ENCODE results near the gene PKP3.
"Not testable (repeated sequence)": the region's sequence is repeated elsewhere in the genome, so short reads cannot be mapped to it uniquely, and the experiment has no call there.

Gene PKP3

DNA sequence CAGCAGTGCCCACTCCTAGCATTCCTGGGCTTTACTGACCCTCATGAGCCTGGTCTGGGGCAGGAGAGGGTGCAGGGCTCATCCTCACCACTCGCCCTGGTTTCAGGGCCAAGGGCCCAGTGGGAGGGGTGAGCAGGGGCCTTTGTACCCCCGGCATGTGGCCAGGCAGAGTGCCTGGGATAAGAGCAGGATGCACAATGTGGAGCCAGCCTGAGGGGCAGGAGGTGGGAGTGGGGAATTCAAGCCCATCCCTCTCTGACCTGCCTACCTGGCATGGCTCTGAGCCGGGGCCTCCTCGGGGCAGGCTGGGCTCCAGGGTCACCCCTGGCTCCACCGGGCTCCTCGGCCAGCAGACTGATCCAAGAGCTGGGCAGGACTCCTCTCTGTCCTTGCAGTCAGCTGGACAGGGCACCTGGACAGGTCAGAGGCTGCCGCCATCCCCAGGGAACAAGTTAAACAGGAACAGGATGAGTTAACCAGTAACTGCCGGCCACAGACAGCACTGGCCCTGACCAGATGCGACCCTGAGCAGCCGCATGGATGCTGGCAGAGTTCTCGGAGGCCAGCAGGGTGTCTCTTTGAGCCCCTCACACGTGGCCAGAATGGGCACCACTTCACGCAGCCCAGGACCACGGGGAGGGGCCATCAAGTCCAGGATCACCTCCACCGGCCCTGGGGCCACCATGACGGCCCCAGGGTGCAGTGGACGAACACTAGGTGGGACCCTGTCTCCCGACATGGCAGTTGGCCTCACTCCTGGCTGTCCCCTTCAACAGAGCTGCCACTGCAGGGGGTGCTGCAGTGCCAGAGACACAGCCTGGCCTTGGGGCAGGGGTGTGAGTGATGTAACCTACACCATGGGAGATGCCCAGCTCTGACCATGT is 15.8 kb downstream of the PKP3 start:
- DNase-seq (ENCODE audit: low spot score), result no peak

DNA sequence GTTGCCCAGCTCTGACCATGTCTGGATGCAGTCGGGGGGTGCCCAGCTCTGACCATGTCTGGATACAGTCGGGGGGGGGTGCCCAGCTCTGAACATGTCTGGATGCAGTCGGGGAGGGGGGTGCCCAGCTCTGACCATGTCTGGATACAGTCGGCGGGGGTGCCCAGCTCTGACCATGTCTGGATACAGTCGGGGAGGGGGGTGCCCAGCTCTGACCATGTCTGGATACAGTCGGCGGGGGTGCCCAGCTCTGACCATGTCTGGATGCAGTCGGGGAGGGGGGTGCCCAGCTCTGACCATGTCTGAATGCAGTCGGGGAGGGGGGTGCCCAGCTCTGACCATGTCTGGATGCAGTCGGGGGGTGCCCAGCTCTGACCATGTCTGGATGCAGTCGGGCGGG is 16.7 kb downstream of the PKP3 start:
- not testable (repeated sequence) for DNase-seq (ENCODE audit: low spot score)

GRCh38 chr11:411520-411919 is 17.5 kb downstream of the PKP3 start:
- DNase-seq (ENCODE audit: low spot score), result not testable (repeated sequence)

DNA sequence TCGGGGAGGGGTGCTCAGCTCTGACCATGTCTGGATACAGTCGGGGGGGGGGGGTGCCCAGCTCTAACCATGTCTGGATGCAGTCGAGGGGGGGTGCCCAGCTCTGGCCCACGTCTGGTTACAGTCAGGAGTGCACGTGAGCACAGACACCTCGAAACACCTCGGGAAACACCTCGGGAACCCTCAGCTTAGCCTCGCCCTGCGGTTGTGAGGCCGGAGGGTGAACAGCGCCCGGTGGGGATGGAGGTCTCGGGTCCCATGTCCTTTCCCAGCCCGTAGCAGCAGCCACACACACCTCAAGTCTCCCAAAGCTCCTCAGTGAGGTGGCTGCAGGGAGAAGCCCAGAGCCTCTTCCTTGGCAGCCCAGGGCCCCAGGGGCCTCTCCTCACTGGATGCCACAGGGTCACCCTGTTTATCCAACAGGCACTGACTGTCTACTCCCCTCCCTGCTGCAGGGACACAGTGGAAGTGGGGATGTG is 18.7 kb downstream of the PKP3 start:
- DNase-seq (ENCODE audit: low spot score), result no peak

DNA sequence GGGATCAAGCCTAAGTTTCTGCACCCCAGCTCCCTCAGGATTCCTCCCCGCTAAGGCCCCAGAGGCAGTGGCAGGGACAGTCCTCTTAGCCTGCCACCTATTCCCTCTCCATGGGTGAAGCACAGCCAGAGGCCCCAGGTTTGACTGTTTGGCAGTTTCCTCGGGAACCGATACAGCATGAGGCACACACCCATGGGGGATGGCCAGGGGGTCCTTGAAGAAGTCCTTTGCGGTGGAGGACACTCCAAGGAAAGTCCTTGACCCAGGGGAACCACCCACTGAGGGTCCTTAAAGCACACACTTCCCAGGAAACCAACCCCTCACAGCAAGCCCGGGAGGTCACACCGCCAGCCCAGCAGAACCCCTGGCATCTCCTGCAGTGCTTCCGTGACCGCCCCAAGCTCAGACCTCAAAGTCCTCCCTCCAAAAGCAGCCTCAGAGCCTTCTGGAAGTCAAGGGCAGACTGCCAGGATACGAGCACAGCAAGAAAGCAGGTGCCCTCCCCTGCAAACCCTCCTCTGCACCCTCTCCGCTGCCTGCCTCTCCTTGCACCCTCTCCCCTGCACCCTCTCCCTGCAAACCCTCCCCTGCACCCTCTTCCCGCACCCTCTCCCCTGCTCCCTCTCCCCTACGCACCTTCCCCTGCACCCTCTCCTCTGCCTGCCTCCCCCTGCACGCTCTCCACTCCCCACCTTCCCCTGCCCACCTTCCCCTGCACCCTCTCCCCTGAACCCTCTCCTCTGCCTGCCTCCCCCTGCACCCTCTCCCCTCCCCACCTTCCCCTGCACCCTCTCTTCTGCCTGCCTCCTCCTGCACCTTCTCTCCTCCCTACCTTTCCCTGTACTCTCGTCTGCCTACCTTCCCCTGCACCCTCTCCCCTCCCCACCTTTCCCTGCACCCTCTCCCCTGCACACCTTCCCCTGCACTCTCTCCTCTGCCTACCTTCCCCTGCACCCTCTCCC is 19.4 kb downstream of the PKP3 start:
- no peak for DNase-seq (ENCODE audit: low spot score)

DNA sequence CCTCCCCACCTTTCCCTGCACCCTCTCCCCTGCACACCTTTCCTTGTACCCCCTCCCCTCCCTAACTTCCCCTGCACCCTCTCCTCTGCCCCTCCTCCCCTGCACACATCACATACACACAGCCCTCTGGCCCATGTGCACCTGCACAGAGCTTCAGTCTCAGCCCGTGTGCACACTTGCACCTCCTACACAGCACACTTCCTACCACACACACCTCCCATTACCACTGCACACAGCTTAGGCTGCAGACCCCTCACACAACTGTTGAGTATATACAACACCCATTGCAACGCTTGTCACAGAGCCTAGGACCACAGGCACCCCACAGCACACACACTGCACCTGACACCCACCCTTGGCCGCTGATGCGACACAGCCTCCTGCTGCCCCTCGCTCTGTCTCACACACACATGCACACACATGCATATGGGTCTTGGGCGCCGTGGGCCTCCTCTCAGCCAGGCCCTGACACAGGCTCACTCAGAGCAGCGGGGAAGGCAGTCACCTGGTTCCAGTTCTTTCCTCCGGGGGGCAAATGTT is 20.4 kb downstream of the PKP3 start:
- no peak for DNase-seq (ENCODE audit: low spot score)

DNA sequence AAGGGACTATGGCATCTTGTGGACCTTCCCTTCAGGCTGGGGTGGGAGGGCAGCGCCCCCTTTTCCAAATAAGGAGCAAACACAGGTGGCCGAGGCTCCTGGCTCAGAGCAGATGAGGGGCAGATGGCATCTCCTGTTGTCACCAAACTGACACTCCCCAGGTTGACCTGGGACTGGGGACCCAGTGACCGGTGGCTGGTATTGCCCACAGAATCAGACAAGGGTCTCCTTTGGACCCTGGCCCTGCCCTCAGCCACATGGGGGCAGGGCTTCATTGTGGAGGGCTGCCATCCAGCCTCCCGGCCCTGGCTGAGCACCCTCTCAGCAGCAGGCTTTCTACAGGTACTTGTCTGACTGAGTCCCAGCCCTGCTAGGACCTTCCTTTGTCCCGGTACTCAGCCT is 21.6 kb downstream of the PKP3 start:
- no peak for DNase-seq (ENCODE audit: low spot score)

GRCh38 chr11:416051-416756 is 22.2 kb downstream of the PKP3 start:
- no peak for DNase-seq (ENCODE audit: low spot score)

DNA sequence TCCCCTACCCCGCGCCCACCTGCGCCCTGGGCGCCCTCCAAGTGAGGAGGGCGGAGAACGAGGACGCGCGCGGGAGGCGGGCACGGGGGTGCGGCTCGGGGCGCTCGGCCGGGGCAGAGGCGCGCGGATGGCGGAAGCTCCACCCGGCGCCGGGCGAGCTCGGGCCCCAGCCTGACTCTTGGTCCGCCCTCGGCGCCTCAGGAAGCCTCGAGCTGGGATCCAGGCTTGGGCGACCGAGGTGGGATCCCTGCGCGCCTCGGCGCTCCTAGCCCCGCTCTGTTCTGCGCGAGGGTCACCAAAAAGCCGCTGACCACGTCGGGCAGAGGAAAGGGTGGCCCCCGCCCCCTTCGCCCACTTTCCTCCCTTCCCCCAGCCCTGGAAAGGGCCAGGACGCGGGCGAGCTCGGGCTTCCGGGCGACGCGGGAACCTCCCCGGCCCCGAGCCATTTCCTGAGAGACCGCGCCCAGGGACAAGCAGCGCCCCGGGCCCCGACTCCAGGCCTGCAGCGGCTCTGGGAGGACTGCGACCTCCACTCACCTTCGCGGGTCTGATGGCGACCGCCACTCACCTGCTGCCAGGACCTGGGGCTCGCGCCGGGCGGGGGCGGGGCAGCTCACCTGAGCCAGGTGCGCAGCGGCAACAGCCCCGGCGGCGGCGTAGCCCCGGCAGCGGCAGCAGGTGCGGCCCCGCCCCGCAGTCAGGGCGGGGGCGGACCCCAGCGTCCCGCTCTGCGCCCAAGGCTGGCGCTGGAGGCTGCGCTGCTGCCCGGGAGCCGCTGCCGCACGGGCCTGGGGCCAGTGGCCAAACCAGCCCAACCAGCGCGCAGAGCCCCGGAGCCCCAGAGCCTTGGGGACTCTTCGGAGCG is 23.0 kb downstream of the PKP3 start:
- DNase-seq (ENCODE audit: low spot score), result peak; percentile 46

DNA sequence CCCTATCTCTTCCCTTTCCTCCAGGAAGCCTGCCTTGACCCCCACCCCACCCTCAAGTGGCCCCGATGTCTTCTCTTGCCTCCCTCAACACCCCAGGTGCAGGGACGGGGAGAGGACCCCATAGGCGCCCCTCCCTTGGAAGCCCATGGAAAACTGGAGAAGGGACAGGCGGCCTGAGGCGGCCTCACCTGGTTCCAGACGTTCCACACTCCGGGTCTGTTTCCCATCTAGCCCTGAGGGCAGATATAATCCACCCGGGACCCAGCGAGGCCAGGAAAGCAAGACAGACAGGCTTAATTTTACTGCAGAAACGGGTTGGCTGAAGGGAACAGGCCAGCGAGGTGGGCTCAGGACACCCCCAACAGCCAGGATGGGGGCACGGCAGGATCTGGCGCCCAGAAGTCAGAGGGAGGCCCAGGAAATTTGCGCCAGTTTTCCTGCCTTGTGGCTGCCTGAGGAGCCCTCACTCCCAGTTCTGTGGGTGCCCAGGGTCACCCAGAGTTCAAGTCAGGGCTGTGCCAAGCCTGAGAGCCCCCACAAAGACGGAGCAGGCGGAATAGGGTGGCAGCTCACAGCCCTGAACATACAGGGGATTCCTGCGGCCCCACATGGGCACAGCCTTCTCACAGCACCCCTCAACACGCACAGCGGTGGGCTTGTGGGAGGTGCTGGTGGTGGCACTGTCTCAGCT is 23.8 kb downstream of the PKP3 start:
- DNase-seq (ENCODE audit: low spot score), result no peak

- no peak for DNase-seq (ENCODE audit: low spot score)
These were observed 24.6 kb downstream of the PKP3 start for GRCh38 chr11:418343-419247.

- no peak for DNase-seq (ENCODE audit: low spot score)
These were observed 25.4 kb downstream of the PKP3 start for GRCh38 chr11:419248-420005.

DNA sequence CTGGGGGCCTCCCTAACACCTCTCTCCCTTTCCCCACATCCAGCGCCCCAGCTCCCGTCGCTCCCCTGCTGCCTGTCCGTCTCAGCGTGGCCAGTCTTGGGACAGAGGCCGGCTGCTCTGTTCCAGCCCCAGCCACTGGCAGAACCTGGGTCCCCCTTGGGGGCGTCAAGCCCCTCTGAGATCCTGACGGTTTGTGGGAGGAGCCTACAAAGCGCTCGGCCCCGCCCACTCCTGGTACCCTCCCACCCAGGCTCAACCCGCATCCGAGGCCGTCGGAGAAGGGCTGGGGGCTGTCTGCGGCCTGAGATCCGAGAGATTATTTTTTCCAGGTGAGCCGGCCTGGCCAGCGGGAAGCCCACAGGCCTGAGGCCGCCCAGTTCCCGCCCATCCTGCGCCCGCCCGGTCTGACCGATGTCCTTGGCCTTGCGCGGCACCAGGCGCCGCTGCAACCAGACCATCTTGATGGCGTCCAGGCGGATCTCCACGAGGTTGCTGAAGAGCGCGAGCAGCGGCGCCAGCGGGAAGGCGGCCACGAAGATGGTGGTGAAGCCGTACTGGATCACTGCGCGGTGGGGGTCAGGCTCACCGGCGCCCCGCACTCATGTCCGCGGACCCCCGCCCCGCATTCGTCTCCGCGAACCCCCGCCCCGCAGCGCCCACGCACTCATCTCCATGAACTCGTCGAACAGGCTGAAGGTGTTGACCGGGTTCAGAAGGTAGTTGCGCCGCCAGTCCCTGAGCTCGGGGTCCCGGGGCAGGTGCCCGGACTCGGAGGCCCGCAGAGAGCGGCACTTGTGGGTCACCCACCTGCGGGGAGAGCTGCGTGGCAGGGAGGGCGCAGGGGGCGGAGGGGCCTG is 26.3 kb downstream of the PKP3 start:
- no peak for DNase-seq (ENCODE audit: low spot score)

DNA sequence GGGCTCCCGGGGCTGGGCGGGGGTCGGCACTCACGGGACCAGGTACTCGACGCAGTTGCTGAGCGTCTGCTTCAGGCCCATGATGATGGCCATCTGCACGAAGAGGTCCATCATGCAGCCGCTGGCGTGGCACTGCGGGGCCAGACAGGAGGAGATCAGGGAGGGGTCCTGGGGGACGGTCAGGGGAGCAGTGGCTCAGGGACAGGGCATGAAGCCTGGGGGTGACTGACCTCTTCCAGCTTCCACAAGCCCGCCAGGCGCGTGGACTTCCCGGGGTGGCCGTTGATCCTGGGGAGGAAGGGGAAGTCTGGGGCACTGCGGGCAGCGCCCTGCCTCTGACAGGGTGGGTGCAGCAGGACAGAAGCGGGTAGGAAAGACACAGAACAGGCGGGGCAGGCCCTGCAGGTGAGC is 26.9 kb downstream of the PKP3 start:
- no peak for DNase-seq (ENCODE audit: low spot score)

DNA sequence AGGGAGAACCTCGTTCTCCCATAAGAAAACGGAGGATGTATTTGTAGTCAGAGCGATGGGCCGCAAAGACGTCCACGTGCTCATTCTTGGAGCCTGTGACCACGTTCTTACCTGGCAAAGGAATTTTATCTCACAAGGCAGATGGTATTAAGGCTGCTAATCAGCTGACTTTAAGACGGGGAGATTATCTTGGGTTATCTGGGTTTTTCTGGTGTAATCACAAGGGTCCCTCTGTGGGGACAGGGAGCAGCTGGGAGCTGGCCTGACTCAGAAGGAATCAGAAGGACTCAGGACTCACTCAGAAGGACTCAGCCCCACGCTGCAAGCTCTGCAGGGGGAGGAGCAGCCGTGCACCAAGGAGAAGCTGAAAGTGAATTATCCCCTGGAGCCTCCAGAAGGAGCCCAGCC is 28.2 kb downstream of the PKP3 start:
- DNase-seq (ENCODE audit: low spot score), result no peak

DNA sequence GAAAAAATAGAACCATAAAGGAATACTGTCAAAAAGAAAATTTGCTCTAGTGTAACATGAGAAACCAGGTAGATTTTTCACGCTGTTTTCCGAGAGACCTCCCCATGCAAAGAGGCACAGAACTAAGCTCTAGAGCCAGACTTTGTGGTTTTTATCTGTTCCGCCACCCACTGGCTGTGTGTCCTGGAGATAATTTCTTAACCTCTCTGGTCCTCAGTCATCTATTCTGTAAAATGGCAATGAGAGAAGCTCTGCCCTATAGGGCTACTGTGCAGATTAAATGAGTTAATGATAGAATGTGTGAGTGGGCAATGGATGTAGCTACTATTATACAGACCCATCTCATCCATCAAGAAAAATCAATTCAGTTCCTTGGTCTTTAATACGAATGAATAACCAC is 30.2 kb downstream of the PKP3 start:
- DNase-seq (ENCODE audit: low spot score), result no peak

DNA sequence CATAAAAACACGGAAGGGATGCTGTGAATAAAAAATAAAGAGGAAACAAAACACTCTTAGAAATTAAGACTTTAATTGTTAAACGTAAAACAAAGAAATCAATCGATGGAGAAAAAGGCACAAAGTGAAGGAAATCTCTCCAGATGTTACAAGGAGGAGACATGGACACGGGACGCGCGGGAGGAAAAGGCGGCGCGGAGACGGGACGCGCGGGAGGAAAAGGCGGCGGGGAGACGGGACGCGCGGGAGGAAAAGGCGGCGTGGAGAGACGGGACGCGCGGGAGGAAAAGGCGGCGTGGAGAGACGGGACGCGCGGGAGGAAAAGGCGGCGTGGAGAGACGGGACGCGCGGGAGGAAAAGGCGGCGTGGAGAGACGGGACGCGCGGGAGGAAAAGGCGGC is 30.8 kb downstream of the PKP3 start:
- DNase-seq (ENCODE audit: low spot score), result not testable (repeated sequence)

All from kidney capillary endothelial cell (primary cell).